Uterus (tissue), 2 donors: ENCODE measurements around the gene DXO.
"Not testable (repeated sequence)": the region's sequence is repeated elsewhere in the genome, so short reads cannot be mapped to it uniquely, and the experiment has no call there.

Source experiments
- POLR2A ChIP-seq, 2 donors: fragments of 450-650 bp; IDR thresholded peaks; one replicate each; pipeline ENCODE4 v1.6.1; 2016; ENCODE audit warnings: antibody characterized with exemption in 2 of 2, mild to moderate bottlenecking in 1 of 2, moderate library complexity in 1 of 2
- TF ChIP-seq, protein P1 (sequence below), 4 experiments: fragments of 200-600 bp in 2 of 4; fragments of 450-650 bp in 2 of 4; sonication (generic) in 2 of 4; IDR thresholded peaks; one replicate each; pipeline ENCODE4 v1.5.1; 2016 to 2019; ENCODE audit warnings: antibody characterized with exemption in 4 of 4, mild to moderate bottlenecking in 2 of 4, moderate library complexity in 1 of 4

DNA sequence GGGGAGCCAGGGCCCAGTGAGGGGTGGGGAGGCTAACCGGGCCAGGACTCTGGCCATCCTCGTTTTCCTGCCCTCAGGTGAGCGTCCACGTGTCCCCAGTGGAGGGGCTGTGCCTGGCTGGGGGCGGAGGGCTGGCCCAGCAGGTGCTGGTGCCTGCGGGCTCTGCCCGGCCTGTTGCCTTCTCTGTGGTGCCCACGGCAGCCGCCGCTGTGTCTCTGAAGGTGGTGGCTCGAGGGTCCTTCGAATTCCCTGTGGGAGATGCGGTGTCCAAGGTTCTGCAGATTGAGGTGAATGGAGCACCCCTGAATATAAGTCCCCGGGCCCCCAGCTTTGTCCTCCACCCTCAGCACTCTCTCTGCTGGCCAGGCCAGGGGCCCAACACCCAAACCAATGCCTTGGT lies 22.5 kb upstream of the DXO start:
- TF ChIP-seq, protein P1, sequence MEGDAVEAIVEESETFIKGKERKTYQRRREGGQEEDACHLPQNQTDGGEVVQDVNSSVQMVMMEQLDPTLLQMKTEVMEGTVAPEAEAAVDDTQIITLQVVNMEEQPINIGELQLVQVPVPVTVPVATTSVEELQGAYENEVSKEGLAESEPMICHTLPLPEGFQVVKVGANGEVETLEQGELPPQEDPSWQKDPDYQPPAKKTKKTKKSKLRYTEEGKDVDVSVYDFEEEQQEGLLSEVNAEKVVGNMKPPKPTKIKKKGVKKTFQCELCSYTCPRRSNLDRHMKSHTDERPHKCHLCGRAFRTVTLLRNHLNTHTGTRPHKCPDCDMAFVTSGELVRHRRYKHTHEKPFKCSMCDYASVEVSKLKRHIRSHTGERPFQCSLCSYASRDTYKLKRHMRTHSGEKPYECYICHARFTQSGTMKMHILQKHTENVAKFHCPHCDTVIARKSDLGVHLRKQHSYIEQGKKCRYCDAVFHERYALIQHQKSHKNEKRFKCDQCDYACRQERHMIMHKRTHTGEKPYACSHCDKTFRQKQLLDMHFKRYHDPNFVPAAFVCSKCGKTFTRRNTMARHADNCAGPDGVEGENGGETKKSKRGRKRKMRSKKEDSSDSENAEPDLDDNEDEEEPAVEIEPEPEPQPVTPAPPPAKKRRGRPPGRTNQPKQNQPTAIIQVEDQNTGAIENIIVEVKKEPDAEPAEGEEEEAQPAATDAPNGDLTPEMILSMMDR (IDR thresholded peaks at IDR 0.05), result not testable (repeated sequence)
- TF ChIP-seq POLR2A (IDR thresholded peaks at IDR 0.05), result not testable (repeated sequence)
